Measurements from ENCODE around the gene UTP4. TPM values are rescaled to one million over a fixed set of nuclear protein-coding genes. Genes with fewer than 3 reads are reported as not detected.

The UTP4 gene
- total and polyA plus RNA-seq, 2 of the 8 experiments (the other 6 are each of a cell fraction or from before 2014, with no cell fraction given), result 101 to 118 TPM

DNA sequence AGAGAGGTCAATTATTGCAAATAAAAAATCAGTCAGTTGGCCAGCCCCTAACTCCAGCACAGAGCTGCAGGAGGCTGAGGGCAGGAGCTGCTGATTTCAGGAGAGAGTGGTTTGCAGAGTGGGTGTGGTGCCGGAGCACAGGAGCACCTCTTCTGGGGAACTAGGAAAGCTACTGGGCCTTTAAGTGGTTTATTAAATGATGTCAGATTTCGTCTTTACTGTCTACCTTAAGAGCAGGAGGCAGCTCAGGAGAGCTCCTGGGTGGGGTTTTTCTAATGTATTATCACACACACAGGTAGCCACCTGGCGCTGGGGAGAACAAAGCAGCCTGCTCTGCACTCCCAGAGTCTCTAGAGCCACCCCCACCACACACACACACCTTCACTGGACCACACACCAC, 38.5 kb upstream of the UTP4 start:
- H3K36me3 ChIP-seq (ENCODE audit: control insufficient read depth in 2 of 4, insufficient read depth in 4 of 4, low read length in 3 of 4), result no peaks in the 10 kb centered on the region
- H2AFZ ChIP-seq (ENCODE audit: low read length), result no peak overlapping the region; the same call in 1 of the 2 replicates
- FAIRE-seq, result no peak
- H2BK5ac ChIP-seq (ENCODE audit: low read depth, low read length), result peak overlapping the region; percentile 8; the same call in 1 of the 2 replicates
- H3K79me2 ChIP-seq (ENCODE audit: control insufficient read depth in 1 of 2, insufficient read depth in 2 of 2, low read length in 2 of 2), result no peaks in the 10 kb centered on the region
- no peak overlapping the region for H3K4me2 ChIP-seq (ENCODE audit: insufficient read depth in 1 of 2, low read depth in 2 of 2, low read length in 2 of 2)
- H3K27me3 ChIP-seq (replicated peaks in 1 of 4; ENCODE audit: control insufficient read depth in 3 of 4, extremely low read depth in 1 of 4, insufficient read depth in 3 of 4, low read length in 3 of 4), result no peaks in the 10 kb centered on the region
- H3K9ac ChIP-seq (replicated peaks in 1 of 4; ENCODE audit: extremely low read depth in 1 of 4, low read depth in 3 of 4, low read length in 3 of 4), result no peak overlapping the region
- H3K79me1 ChIP-seq (ENCODE audit: low read depth, low read length), result no peaks in the 10 kb centered on the region
- no peak overlapping the region for H2BK15ac ChIP-seq (ENCODE audit: low read length)
- no peak overlapping the region for H3K14ac ChIP-seq (ENCODE audit: insufficient read length)
- no peak overlapping the region for H2AK5ac ChIP-seq (ENCODE audit: low read depth, low read length)
- no peak overlapping the region for H3K27ac ChIP-seq (ENCODE audit: low read depth, low read length)
- no peaks in the 10 kb centered on the region for H3K23me2 ChIP-seq (ENCODE audit: low read depth, low read length)
- DNase-seq (ENCODE audit: low read depth in 1 of 2, low spot score in 2 of 2), result no peak
- H3K56ac ChIP-seq (replicated peaks; ENCODE audit: insufficient read length, low read depth, low read length), result no peak overlapping the region
- no peak overlapping the region for H2BK120ac ChIP-seq (replicated peaks; ENCODE audit: low read depth, low read length)
- no peak overlapping the region for H4K5ac ChIP-seq (ENCODE audit: insufficient read length, low read depth, low read length)
- no peak overlapping the region; the same call in 1 of the 2 replicates for H3K18ac ChIP-seq (ENCODE audit: extremely low read depth, low read length)
- H3K4me3 ChIP-seq (ENCODE audit: extremely low read depth in 1 of 4, insufficient read depth in 2 of 4, low read depth in 3 of 4, low read length in 4 of 4), result no peak overlapping the region; a peak in 1 of 8 replicates
- no peak overlapping the region for H4K91ac ChIP-seq (replicated peaks; ENCODE audit: insufficient read length, low read length)
- WGBS, 2 experiments (ENCODE audit: extremely low coverage in 1 of 2, insufficient coverage in 1 of 2, insufficient read length in 1 of 2, insufficient replicate concordance in 2 of 2, low coverage in 1 of 2, low lambda C conversion rate in 2 of 2, missing lambda C conversion rate in 1 of 2), result 82% methylated on average over 3 of the region's 3 CpGs; no CpG with 5 or more reads in 1 of the 2 experiments
- POLR2A ChIA-PET (ENCODE audit: partially characterized antibody), result interaction anchor here (1.0 to 3.6 kb wide), 7 partner anchors 9 to 22 kb away, joined by 3 to 9 read pairs (median 5); partner anchors contain the start of gene HAS3
- H3K4me1 ChIP-seq (replicated peaks in 1 of 4; ENCODE audit: control insufficient read depth in 3 of 4, insufficient read depth in 4 of 4, low read length in 3 of 4), result peaks cover 11 to 23% (median 13%) of the 10 kb centered on the region in 4 experiments
- no peak overlapping the region for H3K23ac ChIP-seq (ENCODE audit: insufficient read length)
- CTCF ChIA-PET (ENCODE audit: partially characterized antibody), result interaction anchor here (0.6 to 2.7 kb wide), 10 partner anchors 10 to 192 kb away, joined by 3 to 11 read pairs (median 4); partner anchors contain the start of gene HAS3
- no peak overlapping the region for H3K4ac ChIP-seq (replicated peaks; ENCODE audit: insufficient read length, low read depth, low read length)
- peak overlapping the region; percentile 61; the same call in 1 of the 2 replicates for H2BK20ac ChIP-seq (ENCODE audit: low read length)
- no peaks in the 10 kb centered on the region for H4K20me1 ChIP-seq (replicated peaks in 1 of 2; ENCODE audit: control insufficient read depth in 1 of 2, insufficient read depth in 2 of 2, low read length in 2 of 2)
- no peak overlapping the region for H4K8ac ChIP-seq (ENCODE audit: extremely low read depth, insufficient read depth, low read length)
- H3K9me3 ChIP-seq (ENCODE audit: insufficient read depth in 2 of 2, low read depth in 1 of 2, low read length in 1 of 2), result no peaks in the 10 kb centered on the region
- H2BK12ac ChIP-seq (ENCODE audit: low read depth, low read length), result peak overlapping the region; percentile 27; the same call in 1 of the 2 replicates
- TF ChIP-seq SIX5 (IDR thresholded peaks at IDR 0.05; ENCODE audit: low read depth, low read length), result no peak
- TF ChIP-seq, protein P1, sequence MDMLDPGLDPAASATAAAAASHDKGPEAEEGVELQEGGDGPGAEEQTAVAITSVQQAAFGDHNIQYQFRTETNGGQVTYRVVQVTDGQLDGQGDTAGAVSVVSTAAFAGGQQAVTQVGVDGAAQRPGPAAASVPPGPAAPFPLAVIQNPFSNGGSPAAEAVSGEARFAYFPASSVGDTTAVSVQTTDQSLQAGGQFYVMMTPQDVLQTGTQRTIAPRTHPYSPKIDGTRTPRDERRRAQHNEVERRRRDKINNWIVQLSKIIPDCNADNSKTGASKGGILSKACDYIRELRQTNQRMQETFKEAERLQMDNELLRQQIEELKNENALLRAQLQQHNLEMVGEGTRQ (IDR thresholded peaks at IDR 0.05; ENCODE audit: low read length), result no peak
- TF ChIP-seq EGR1 (IDR thresholded peaks at IDR 0.05; ENCODE audit: borderline replicate concordance, low read depth, low read length), result no peak
- TF ChIP-seq, protein P2, sequence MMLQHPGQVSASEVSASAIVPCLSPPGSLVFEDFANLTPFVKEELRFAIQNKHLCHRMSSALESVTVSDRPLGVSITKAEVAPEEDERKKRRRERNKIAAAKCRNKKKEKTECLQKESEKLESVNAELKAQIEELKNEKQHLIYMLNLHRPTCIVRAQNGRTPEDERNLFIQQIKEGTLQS (IDR thresholded peaks at IDR 0.05; ENCODE audit: insufficient read depth, low read depth, low read length), result no peak
- no peak for TF ChIP-seq KDM5A (IDR thresholded peaks at IDR 0.05; ENCODE audit: low read length)
- TF ChIP-seq BCL11A (IDR thresholded peaks at IDR 0.05; ENCODE audit: low read depth in 2 of 2, low read length in 2 of 2), result no peak
- no peak for TF ChIP-seq SP1 (IDR thresholded peaks at IDR 0.05; ENCODE audit: low read depth, low read length)
- TF ChIP-seq NANOG (IDR thresholded peaks at IDR 0.05; ENCODE audit: insufficient read depth, low read depth, low read length, poor library complexity, severe bottlenecking), result no peak
- no peak for TF ChIP-seq SIN3A (conservative IDR thresholded peaks at IDR 0.05 in 1 of 2, IDR thresholded peaks at IDR 0.05 in 1 of 2; ENCODE audit: low read depth in 1 of 2, low read length in 2 of 2)
- TF ChIP-seq RNF2 (IDR thresholded peaks at IDR 0.05; ENCODE audit: borderline replicate concordance, low read depth, low read length, missing control alignments, poor library complexity, severe bottlenecking), result no peak
- no peak for TF ChIP-seq POLR2A (IDR thresholded peaks at IDR 0.05; ENCODE audit: control extremely low read depth in 1 of 2, low read depth in 2 of 2, low read length in 2 of 2)
- no peak for TF ChIP-seq ZNF274 (IDR thresholded peaks at IDR 0.05; ENCODE audit: borderline replicate concordance, extremely low read depth, low read length)

All from H1 (cell line).